Ishikawa (cell line): Measurements from ENCODE around the gene SLC39A9.

Source experiments
- CEBPB ChIP-seq: IDR thresholded peaks from 2 replicates; pipeline ENCODE4 v1.6.1; 2012
- CREB1 ChIP-seq: IDR thresholded peaks from 2 replicates; pipeline ENCODE4 v1.6.1; 2012; ENCODE audit warnings: low read depth
- EGR1 ChIP-seq: IDR thresholded peaks from 2 replicates; pipeline ENCODE4 v1.6.1; 2012
- EP300 ChIP-seq: IDR thresholded peaks from 2 replicates; pipeline ENCODE4 v1.6.1; 2012; ENCODE audit warnings: borderline replicate concordance
- FOXM1 ChIP-seq: IDR thresholded peaks from 2 replicates; pipeline ENCODE4 v1.6.1; 2012; ENCODE audit warnings: low read depth, borderline replicate concordance
- NFIC ChIP-seq: IDR thresholded peaks from 2 replicates; pipeline ENCODE4 v1.6.1; 2012
- RAD21 ChIP-seq: IDR thresholded peaks from 2 replicates; pipeline ENCODE4 v1.6.1; 2012; ENCODE audit warnings: low read depth
- REST ChIP-seq: IDR thresholded peaks from 2 replicates; pipeline ENCODE4 v1.6.1; 2012; ENCODE audit warnings: low read depth, mild to moderate bottlenecking
- TAF1 ChIP-seq: IDR thresholded peaks from 2 replicates; pipeline ENCODE4 v1.6.1; 2012; ENCODE audit warnings: low read depth, mild to moderate bottlenecking
- TCF12 ChIP-seq: IDR thresholded peaks from 2 replicates; pipeline ENCODE4 v1.6.1; 2012; ENCODE audit warnings: low read depth
- TEAD4 ChIP-seq: IDR thresholded peaks from 2 replicates; pipeline ENCODE4 v1.6.1; 2012
- YY1 ChIP-seq: IDR thresholded peaks from 2 replicates; pipeline ENCODE4 v1.6.1; 2012; ENCODE audit warnings: low read depth
- ZBTB7A ChIP-seq: IDR thresholded peaks from 2 replicates; pipeline ENCODE4 v1.6.1; 2012; ENCODE audit warnings: low read depth
- TF ChIP-seq, protein P1 (sequence below): IDR thresholded peaks from 2 replicates; pipeline ENCODE4 v1.6.1; 2012
- TF ChIP-seq, protein P2 (sequence below): IDR thresholded peaks from 2 replicates; pipeline ENCODE4 v1.6.1; 2012

Gene SLC39A9

DNA sequence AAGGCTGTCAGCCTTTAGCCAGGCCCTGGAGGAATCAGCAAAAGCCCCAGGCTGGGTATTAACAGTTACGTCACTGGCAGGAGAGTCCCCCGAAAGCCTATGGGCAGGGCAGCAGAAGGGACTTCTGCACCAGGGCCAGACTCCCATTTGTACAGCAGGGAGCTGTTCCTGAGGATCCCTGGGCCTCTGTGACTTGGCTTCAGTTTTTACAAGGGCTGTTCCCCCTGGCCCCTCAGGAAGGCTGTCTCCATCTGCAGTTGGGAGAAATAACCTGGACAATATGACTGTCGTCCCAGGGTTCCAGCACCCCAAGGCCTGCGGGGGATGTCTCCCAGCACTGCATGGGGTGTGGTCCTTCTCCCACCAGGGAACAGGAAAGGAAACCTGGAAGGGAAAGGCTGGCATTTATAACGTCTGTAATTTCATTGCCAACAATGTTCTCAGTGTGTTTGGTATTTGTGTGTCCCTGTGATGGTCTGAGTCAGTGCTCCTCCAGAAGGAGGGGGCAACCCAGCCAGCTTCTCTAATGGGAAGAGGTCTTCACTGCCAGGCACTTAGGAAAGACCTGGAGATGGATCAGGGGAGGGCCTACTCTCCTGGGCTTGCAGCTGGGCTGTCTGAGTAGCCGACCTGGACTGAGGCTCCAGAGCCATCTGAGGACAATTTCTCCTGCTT lies 42.7 kb upstream of the SLC39A9 start:
- TF ChIP-seq ZBTB7A: no peak
- TF ChIP-seq, protein P1, sequence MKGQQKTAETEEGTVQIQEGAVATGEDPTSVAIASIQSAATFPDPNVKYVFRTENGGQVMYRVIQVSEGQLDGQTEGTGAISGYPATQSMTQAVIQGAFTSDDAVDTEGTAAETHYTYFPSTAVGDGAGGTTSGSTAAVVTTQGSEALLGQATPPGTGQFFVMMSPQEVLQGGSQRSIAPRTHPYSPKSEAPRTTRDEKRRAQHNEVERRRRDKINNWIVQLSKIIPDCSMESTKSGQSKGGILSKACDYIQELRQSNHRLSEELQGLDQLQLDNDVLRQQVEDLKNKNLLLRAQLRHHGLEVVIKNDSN: no peak
- no peak for TF ChIP-seq FOXM1

DNA sequence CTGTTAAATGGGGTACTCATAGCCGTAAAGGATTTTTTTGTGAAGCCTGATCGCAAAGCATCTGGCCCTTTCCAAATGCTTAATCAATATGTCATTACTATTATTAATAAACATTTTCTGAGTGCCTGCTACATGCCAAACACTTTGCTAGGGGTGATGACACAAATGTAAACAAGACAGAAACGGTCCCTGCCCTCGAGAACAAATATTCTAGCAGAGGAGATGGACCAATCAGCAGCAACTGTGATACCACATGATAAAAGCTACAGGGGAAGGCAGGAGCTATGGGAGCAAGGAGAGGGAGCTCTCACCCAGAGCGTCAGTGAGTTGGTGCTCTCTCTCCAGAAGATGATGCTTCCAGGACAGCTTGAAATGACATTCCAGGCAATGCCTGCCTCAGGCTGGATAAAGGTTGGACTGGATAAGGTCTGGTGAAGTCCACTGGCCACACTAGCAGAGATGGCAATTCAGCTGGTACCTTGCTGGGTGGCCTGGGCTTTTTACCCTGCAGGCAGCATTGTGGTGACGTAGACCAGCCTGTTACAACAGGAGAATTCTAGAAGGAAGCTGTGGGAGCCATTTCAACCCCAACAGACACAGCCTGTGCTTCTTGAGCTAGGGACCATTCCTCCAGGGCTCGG lies 41.5 kb upstream of the SLC39A9 start:
- TF ChIP-seq YY1: no peak
- no peak for TF ChIP-seq EGR1
- TF ChIP-seq TEAD4: no peak
- no peak for TF ChIP-seq ZBTB7A
- no peak for TF ChIP-seq NFIC

- TF ChIP-seq REST: no peak
- TF ChIP-seq RAD21: no peak
- TF ChIP-seq EGR1: no peak
- TF ChIP-seq FOXM1: no peak
- TF ChIP-seq TAF1: no peak
- TF ChIP-seq TEAD4: no peak
- TF ChIP-seq EP300: no peak
- TF ChIP-seq, protein P2, sequence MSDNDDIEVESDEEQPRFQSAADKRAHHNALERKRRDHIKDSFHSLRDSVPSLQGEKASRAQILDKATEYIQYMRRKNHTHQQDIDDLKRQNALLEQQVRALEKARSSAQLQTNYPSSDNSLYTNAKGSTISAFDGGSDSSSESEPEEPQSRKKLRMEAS: no peak
- TF ChIP-seq ZBTB7A: no peak
- TF ChIP-seq NFIC: no peak
- TF ChIP-seq, protein P1: no peak
- no peak for TF ChIP-seq YY1
- TF ChIP-seq TCF12: no peak
- TF ChIP-seq CEBPB: no peak
- TF ChIP-seq CREB1: no peak
Measured at GRCh38 chr14:69357544-69358200, 40.8 kb upstream of the SLC39A9 start.

GRCh38 chr14:69358233-69358963 lies 40.1 kb upstream of the SLC39A9 start:
- TF ChIP-seq ZBTB7A (no peak), TAF1 (no peak), REST (no peak), NFIC (no peak), EGR1 (no peak), TEAD4 (no peak), TCF12 (no peak), CREB1 (no peak), EP300 (no peak)
- TF ChIP-seq, protein P1: no peak
- TF ChIP-seq, protein P2: no peak

- TF ChIP-seq CREB1: no peak
- TF ChIP-seq, protein P2: no peak
- no peak for TF ChIP-seq REST
- TF ChIP-seq TEAD4: no peak
- TF ChIP-seq CEBPB: no peak
Measured at GRCh38 chr14:69358966-69359365, 39.5 kb upstream of the SLC39A9 start.
